ENCODE results near the gene KCNH4. TPM values are rescaled to one million over a fixed set of nuclear protein-coding genes. Genes with fewer than 3 reads are reported as not detected.

KCNH4 gene
- total RNA-seq, 1 donor from 2014 or later = 0.70 TPM

- DNase-seq (ENCODE audit: extremely low read depth, low read depth, low spot score) = no peak
Observed at GRCh38 chr17:42120161-42120769, 60.7 kb downstream of the KCNH4 start.

GRCh38 chr17:42119301-42119700, 61.6 kb downstream of the KCNH4 start:
- no peak for DNase-seq (ENCODE audit: extremely low read depth, low read depth, low spot score)

GRCh38 chr17:42118545-42118944, 62.4 kb downstream of the KCNH4 start:
- DNase-seq (ENCODE audit: extremely low read depth, low read depth, low spot score) = no peak

- DNase-seq (ENCODE audit: extremely low read depth, low read depth, low spot score) = no peak
Observed at GRCh38 chr17:42118126-42118510, 62.8 kb downstream of the KCNH4 start.

- DNase-seq (ENCODE audit: extremely low read depth, low read depth, low spot score) = no peak
Observed at GRCh38 chr17:42117397-42118125, 63.4 kb downstream of the KCNH4 start.

- no peak for DNase-seq (ENCODE audit: extremely low read depth, low read depth, low spot score)
Observed at GRCh38 chr17:42116705-42117396, 64.1 kb downstream of the KCNH4 start.

GRCh38 chr17:42114118-42114517, 66.8 kb downstream of the KCNH4 start:
- DNase-seq (ENCODE audit: extremely low read depth, low read depth, low spot score) = no peak

GRCh38 chr17:42113293-42114069, 67.5 kb downstream of the KCNH4 start:
- no peak for DNase-seq (ENCODE audit: extremely low read depth, low read depth, low spot score)

GRCh38 chr17:42112552-42113176, 68.3 kb downstream of the KCNH4 start, which contains the start of gene DHX58:
Gene DHX58 (minus strand): TSS chr17:42112714. CDS start chr17:42111892, 822 bp downstream.
- DNase-seq (ENCODE audit: extremely low read depth, low read depth, low spot score) = no peak

GRCh38 chr17:42111871-42112551, 68.9 kb downstream of the KCNH4 start:
- no peak for DNase-seq (ENCODE audit: extremely low read depth, low read depth, low spot score)

- no peak for DNase-seq (ENCODE audit: extremely low read depth, low read depth, low spot score)
Observed at GRCh38 chr17:42111265-42111636, 69.7 kb downstream of the KCNH4 start.

- DNase-seq (ENCODE audit: extremely low read depth, low read depth, low spot score) = no peak
Observed at GRCh38 chr17:42110301-42111264, 70.4 kb downstream of the KCNH4 start.

GRCh38 chr17:42109086-42109485, 71.9 kb downstream of the KCNH4 start:
- DNase-seq (ENCODE audit: extremely low read depth, low read depth, low spot score) = no peak

- no peak for DNase-seq (ENCODE audit: extremely low read depth, low read depth, low spot score)
Observed at GRCh38 chr17:42107597-42108576, 73.1 kb downstream of the KCNH4 start.

GRCh38 chr17:42107124-42107523, 73.8 kb downstream of the KCNH4 start:
- DNase-seq (ENCODE audit: extremely low read depth, low read depth, low spot score) = no peak
